GM15510 (cell line): ENCODE measurements around the gene SINHCAF.

Experiments
- POLR2A ChIP-seq: IDR thresholded peaks from 3 replicates; pipeline ENCODE4 v1.6.1; 2011; ENCODE audit warnings: borderline replicate concordance; ENCODE audit not compliant: insufficient read length; ENCODE audit errors: extremely low read depth

Gene SINHCAF

GRCh38 chr12:31321897-31322228 is 4.1 kb downstream of the SINHCAF start:
- TF ChIP-seq POLR2A: no peak

GRCh38 chr12:31321186-31321896 is 4.6 kb downstream of the SINHCAF start:
- no peak for TF ChIP-seq POLR2A

GRCh38 chr12:31318657-31319269 is 7.2 kb downstream of the SINHCAF start:
- TF ChIP-seq POLR2A: no peak

- no peak for TF ChIP-seq POLR2A
Observed at GRCh38 chr12:31317471-31318395, 8.2 kb downstream of the SINHCAF start.

DNA sequence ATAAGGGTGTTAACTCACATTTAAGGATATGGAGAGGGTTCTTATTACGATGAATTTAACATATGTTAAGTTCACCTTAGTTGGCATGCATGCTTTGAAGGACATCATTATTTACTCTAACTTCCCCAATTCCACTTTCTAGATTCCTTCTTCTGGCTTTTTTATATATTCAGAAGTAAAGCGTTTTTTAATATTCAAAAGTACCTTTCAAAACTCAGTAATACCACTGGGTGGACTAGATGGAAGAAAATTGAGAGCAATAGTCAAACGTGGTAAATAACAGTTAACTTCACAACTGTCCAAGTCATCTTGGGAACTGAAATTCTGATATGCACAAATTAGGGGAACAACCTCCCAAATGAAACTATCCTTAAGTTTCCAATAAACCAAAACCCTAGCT is 9.1 kb downstream of the SINHCAF start:
- no peak for TF ChIP-seq POLR2A

GRCh38 chr12:31315784-31316465 is 10.0 kb downstream of the SINHCAF start:
- TF ChIP-seq POLR2A: no peak

DNA sequence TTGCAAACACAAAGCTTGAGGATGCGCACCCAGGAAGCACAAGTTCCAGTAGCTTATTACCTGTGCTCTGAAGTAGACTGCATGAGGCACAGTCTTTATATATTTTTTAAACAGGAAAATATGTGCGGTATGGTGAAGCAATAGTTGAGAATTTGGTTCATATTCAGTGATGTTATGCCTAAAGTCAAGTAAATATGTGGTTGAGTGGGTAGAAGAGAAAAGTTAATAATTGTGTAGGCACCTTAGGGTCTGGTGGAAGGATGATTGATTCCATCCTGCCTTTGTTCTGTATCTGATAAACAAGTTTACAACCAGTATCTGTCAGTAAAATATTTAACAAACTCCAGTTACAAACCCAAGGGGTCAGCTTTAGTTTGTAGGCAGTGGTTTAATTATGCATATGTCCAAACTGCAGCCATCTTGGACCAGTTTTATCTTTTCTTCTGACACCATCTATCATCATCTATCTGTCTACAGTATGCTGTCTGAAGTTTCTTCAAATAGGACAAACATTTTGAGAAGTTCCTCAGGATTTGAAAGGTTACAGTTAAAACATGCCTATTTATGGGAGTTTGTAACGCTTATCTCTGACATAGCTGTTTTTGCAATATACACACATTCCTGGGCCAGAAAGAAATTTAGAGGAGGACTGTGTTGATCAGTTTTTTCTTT is 10.8 kb downstream of the SINHCAF start:
- no peak for TF ChIP-seq POLR2A

GRCh38 chr12:31312431-31312830 is 13.5 kb downstream of the SINHCAF start:
- TF ChIP-seq POLR2A: no peak

- no peak for TF ChIP-seq POLR2A
Observed at GRCh38 chr12:31311634-31312258, 14.2 kb downstream of the SINHCAF start.

DNA sequence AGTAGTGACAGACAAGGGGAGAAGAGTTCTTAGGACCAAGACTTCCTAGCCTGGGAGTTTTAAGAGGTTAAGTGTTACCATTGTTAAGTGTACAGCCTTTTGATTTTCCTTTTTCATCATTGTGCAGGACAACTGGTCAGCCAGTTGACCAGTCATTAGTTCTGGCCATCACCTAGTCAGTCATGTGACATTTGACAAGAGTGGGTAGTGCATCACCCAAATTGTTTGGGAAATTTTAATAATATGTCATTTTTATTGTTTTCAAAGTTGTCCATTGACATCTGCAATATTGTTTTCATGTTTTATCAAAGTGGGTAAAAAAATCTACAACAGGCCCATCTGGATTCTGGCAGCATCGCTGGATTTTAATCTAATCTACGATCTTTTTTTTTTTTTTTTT is 15.5 kb downstream of the SINHCAF start:
- TF ChIP-seq POLR2A: no peak

DNA sequence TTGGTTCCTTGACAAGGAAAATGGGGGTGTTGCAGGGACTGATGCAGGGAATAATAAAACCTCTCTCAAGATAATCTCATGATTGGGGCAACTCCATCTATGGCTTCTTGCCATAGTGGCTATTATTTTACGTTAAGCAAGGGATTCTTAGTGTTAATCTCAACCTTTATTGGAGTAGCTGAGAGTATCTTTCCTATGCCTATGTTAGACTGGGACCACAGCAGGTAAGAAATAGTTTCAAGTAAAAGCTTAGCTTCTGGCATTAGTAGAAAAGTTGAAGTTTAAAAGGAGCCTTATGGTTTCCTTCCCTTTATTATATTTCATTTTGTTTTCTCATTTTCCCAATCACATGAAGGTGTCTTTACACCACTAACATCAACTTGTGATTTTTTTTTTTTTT is 16.7 kb downstream of the SINHCAF start:
- TF ChIP-seq POLR2A: no peak

GRCh38 chr12:31308116-31308515 is 17.8 kb downstream of the SINHCAF start:
- no peak for TF ChIP-seq POLR2A

- TF ChIP-seq POLR2A: no peak
Observed at GRCh38 chr12:31306866-31307265, 19.1 kb downstream of the SINHCAF start.

DNA sequence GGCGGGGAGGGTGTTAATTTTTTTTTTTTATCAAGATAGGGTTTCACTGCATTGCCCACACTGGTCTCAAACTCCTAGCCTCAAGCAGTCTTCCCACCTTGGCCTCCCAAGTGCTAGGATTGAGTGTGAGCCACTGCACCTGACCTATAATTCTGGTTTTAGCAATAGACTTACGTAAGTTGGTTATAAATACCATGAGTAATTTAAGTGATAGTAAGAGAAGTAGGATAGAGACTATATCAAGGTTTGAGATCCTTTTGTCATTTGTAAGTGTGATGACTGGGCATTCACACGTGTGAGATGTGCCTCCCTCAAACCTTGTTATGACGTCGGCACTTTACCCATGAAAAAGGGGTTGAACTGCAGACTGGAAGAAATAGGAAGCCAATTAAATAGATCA is 22.5 kb downstream of the SINHCAF start:
- TF ChIP-seq POLR2A: no peak
